Cardiac ventricle fibroblast (primary cell): ENCODE measurements around the gene SLC2A13. TPM values are rescaled to one million over a fixed set of nuclear protein-coding genes. Genes with fewer than 3 reads are reported as not detected.

ENCODE experiments used
- total RNA-seq: library from RNA; depleted of rRNA; stranded (reverse); fragments of >200 nt; gene quantifications from 2 replicates; pipeline ENCODE4 v1.2.3, GENCODE V29; 2015

Gene SLC2A13
- 12.0 and 12.4 TPM in 2 replicates for total RNA-seq

DNA sequence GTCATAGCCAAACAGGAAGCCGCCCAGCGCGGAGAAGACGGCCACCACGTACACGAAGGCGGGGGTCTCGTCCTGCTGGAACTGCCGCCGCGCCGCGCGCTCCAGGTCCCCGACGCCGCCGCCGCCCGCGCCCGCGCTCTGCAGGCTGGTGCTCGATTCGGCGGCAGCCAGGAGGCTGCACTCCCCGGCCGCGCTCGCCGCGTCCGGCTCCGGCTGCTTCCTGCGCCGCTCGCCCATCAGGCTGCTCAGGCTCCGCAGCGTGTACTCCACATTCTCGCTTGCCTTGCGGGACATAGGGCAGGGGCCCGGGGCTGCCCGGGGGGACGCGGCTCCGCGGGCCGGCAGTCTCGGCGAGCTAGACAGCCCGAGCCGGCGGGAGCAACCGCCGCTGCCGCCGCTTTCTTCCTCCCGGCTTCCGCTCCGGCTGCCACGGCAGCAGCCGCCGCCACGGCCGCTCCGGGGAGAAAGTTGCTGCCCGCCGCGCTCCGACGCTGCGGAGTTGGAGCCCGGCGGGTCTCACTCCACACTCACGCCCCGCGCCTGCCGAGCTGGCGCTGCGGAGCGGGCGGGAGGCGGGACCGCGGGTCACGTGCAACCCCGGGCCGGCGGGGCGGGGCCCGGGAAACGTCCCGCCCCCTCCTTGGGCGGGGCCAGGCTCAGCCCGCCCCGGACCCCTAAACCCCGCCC, at the start of gene SLC2A13:
SLC2A13 (minus strand) TSS at position 567 of the 687 bp plus-strand sequence; CDS start at position 294, 273 bp downstream.

Other genes starting within 250 kb of the SLC2A13 start
- gene LRRK2, start 118.9 kb upstream of the SLC2A13 start, total RNA-seq: 4.9 and 5.8 TPM in 2 replicates